HEK293T (cell line): Measurements from ENCODE around the gene FCER1G.

Experiments used
- BHLHE40 ChIP-seq: fragments of 450-650 bp; IDR thresholded peaks from 2 replicates; pipeline ENCODE4 v1.6.1; 2016; ENCODE audit warnings: mild to moderate bottlenecking, moderate library complexity, borderline replicate concordance
- CTBP1 ChIP-seq: fragments of 450-650 bp; IDR thresholded peaks from 2 replicates; pipeline ENCODE4 v1.6.1; 2016; ENCODE audit warnings: borderline replicate concordance
- ELF4 ChIP-seq: fragments of 450-650 bp; IDR thresholded peaks from 2 replicates; pipeline ENCODE4 v1.6.1; 2017; ENCODE audit warnings: antibody characterized with exemption
- FOXK2 ChIP-seq: fragments of 450-650 bp; IDR thresholded peaks from 2 replicates; pipeline ENCODE4 v1.6.1; 2016; ENCODE audit warnings: mild to moderate bottlenecking
- HDGF ChIP-seq: fragments of 450-650 bp; IDR thresholded peaks from 2 replicates; pipeline ENCODE4 v1.6.1; 2017; ENCODE audit warnings: antibody characterized with exemption, borderline replicate concordance
- SP1 ChIP-seq: fragments of 450-650 bp; IDR thresholded peaks from 2 replicates; pipeline ENCODE4 v1.6.1; 2017
- SUZ12 ChIP-seq: fragments of 450-650 bp; IDR thresholded peaks from 2 replicates; pipeline ENCODE4 v1.6.1; 2016; ENCODE audit warnings: mild to moderate bottlenecking
- TARDBP ChIP-seq: fragments of 450-650 bp; IDR thresholded peaks from 2 replicates; pipeline ENCODE4 v1.6.1; 2016

DNA sequence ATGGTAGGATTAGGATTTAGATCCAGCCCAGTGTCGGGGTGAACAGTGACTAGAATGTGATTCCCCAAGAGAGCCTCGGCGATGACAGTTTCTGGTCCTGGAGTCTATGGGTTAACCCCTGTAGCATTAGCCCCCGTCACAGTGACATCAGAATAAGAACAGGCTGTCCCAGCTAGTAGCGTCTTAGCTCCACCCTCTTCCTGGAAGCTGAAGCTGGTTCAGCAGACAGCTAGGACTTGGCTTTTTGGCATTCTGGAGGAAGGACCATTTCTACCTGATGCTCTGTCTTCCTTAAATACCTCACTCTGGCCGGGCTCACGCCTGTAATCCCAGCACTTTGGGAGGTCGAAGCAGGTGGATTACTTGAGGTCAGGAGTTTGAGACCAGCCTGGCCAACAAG is 7.9 kb upstream of the FCER1G start:
- no peak for TF ChIP-seq CTBP1
- TF ChIP-seq TARDBP = no peak
- no peak for TF ChIP-seq ELF4
- no peak for TF ChIP-seq SUZ12
- TF ChIP-seq SP1 = no peak
- no peak for TF ChIP-seq BHLHE40
- TF ChIP-seq FOXK2 = no peak
- no peak for TF ChIP-seq HDGF
